ENCODE data around the gene CNNM3.

Gene CNNM3

GRCh38 chr2:96843538-96844268 is 27.6 kb downstream of the CNNM3 start, which contains the start of gene ANKRD23:
Gene ANKRD23, minus strand, starts transcription at chr2:96844021. Its CDS starts 29 bp downstream, at chr2:96843992.
- Histone ChIP-seq H2AFZ (ENCODE audit: low read depth, low read length) (no peak within 1 kb of the TSS), H3K79me2 (ENCODE audit: low read length) (no peaks in the 10 kb centered on the region), H3K9me3 (ENCODE audit: insufficient read depth, low read length) (no peaks in the 10 kb centered on the region), H3K36me3 (replicated peaks; ENCODE audit: low read depth, low read length) (no peaks in the 10 kb centered on the region), H4K20me1 (ENCODE audit: insufficient read depth, low read length) (no peaks in the 10 kb centered on the region), H3K27me3 (ENCODE audit: low read depth, low read length) (no peaks in the 10 kb centered on the region), H3K4me1 (ENCODE audit: low read length) (no peaks in the 10 kb centered on the region), H3K27ac (ENCODE audit: low read length) (no peak within 1 kb of the TSS), H3K4me2 (ENCODE audit: low read length) (no peak within 1 kb of the TSS), H3K9ac (ENCODE audit: low read length) (no peak within 1 kb of the TSS), H3K4me3 (ENCODE audit: low read length) (no peak within 1 kb of the TSS)
- no peak for TF ChIP-seq CTCF (IDR thresholded peaks at IDR 0.05; ENCODE audit: low read depth, low read length)
- TF ChIP-seq EZH2phosphoT487 (IDR thresholded peaks at IDR 0.05; ENCODE audit: low read depth) = no peak

GRCh38 chr2:96844405-96844808 is 28.3 kb downstream of the CNNM3 start:
- no peaks in the 10 kb centered on the region for H3K9me3 ChIP-seq (ENCODE audit: insufficient read depth, low read length)
- H3K79me2 ChIP-seq (ENCODE audit: low read length) = no peaks in the 10 kb centered on the region
- H3K9ac ChIP-seq (ENCODE audit: low read length) = no peak overlapping the region
- no peaks in the 10 kb centered on the region for H3K27me3 ChIP-seq (ENCODE audit: low read depth, low read length)
- no peak overlapping the region for H3K4me2 ChIP-seq (ENCODE audit: low read length)
- no peak overlapping the region for H3K4me3 ChIP-seq (ENCODE audit: low read length)
- H3K4me1 ChIP-seq (ENCODE audit: low read length) = no peaks in the 10 kb centered on the region
- H3K27ac ChIP-seq (ENCODE audit: low read length) = no peak overlapping the region
- no peak overlapping the region for H2AFZ ChIP-seq (ENCODE audit: low read depth, low read length)
- no peaks in the 10 kb centered on the region for H4K20me1 ChIP-seq (ENCODE audit: insufficient read depth, low read length)
- no peak for TF ChIP-seq EZH2phosphoT487 (IDR thresholded peaks at IDR 0.05; ENCODE audit: low read depth)
- no peak for TF ChIP-seq CTCF (IDR thresholded peaks at IDR 0.05; ENCODE audit: low read depth, low read length)
- no peaks in the 10 kb centered on the region for H3K36me3 ChIP-seq (replicated peaks; ENCODE audit: low read depth, low read length)

GRCh38 chr2:96846825-96847224 is 30.8 kb downstream of the CNNM3 start:
- H3K4me2 ChIP-seq (ENCODE audit: low read length) = no peak overlapping the region

GRCh38 chr2:96847586-96847985 is 31.5 kb downstream of the CNNM3 start:
- Histone ChIP-seq H3K4me2 (ENCODE audit: low read length) (no peak overlapping the region), H3K4me3 (ENCODE audit: low read length) (no peak overlapping the region), H3K36me3 (replicated peaks; ENCODE audit: low read depth, low read length) (peaks cover 13% of the 10 kb centered on the region), H2AFZ (ENCODE audit: low read depth, low read length) (no peak overlapping the region), H3K4me1 (ENCODE audit: low read length) (no peaks in the 10 kb centered on the region), H3K27me3 (ENCODE audit: low read depth, low read length) (no peaks in the 10 kb centered on the region), H3K27ac (ENCODE audit: low read length) (no peak overlapping the region), H3K79me2 (ENCODE audit: low read length) (no peaks in the 10 kb centered on the region), H4K20me1 (ENCODE audit: insufficient read depth, low read length) (no peaks in the 10 kb centered on the region), H3K9ac (ENCODE audit: low read length) (no peak overlapping the region), H3K9me3 (ENCODE audit: insufficient read depth, low read length) (no peaks in the 10 kb centered on the region)
- no peak for TF ChIP-seq CTCF (IDR thresholded peaks at IDR 0.05; ENCODE audit: low read depth, low read length)
- no peak for TF ChIP-seq EZH2phosphoT487 (IDR thresholded peaks at IDR 0.05; ENCODE audit: low read depth)

More at GRCh38 chr2:96846825-96847224, 30.8 kb downstream of the CNNM3 start:
- Histone ChIP-seq H3K9ac (ENCODE audit: low read length) (no peak overlapping the region), H3K79me2 (ENCODE audit: low read length) (no peaks in the 10 kb centered on the region), H3K27ac (ENCODE audit: low read length) (no peak overlapping the region), H3K4me1 (ENCODE audit: low read length) (no peaks in the 10 kb centered on the region), H3K27me3 (ENCODE audit: low read depth, low read length) (no peaks in the 10 kb centered on the region), H3K36me3 (replicated peaks; ENCODE audit: low read depth, low read length) (peaks cover 13% of the 10 kb centered on the region), H4K20me1 (ENCODE audit: insufficient read depth, low read length) (no peaks in the 10 kb centered on the region), H3K9me3 (ENCODE audit: insufficient read depth, low read length) (no peaks in the 10 kb centered on the region), H3K4me3 (ENCODE audit: low read length) (no peak overlapping the region), H2AFZ (ENCODE audit: low read depth, low read length) (no peak overlapping the region)
- TF ChIP-seq EZH2phosphoT487 (IDR thresholded peaks at IDR 0.05; ENCODE audit: low read depth) (no peak), CTCF (IDR thresholded peaks at IDR 0.05; ENCODE audit: low read depth, low read length) (no peak)
